ENCODE measurements around the gene SLC25A33.

Gene SLC25A33

DNA sequence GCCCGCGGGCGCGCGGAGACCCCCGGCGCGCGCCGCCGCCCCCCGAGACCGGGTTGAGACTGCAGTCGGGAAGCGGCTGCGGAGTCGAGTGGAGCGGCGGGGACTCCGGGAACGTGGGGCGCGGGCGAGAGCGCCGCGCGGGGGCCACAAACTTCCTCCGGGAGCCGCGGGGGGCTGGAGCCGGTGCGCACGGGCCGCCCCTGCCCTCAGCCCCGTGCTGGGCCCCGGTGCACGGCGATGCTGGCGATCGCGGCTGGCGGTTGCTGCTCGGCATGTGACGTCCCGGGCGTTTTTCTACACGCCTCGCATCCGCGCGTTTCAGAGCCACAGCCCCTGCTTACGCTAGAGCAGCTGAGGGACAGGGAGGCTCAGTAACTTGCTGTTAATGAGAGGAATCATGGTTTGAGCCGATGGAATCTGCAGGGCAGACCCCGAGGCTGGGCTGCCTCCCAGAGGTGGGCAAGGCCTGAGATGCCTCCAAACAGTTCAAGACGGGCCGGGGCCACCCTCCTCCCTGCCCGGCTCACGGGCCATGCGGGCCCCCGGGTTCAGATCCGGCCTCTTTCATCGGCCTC, 50.0 kb downstream of the SLC25A33 start:
- DNase-seq: peak; percentile 19

- DNase-seq: peak; percentile 17
Measured at GRCh38 chr1:9589719-9590157, 50.5 kb downstream of the SLC25A33 start.

- no peak for DNase-seq
Measured at GRCh38 chr1:9590201-9590600, 50.9 kb downstream of the SLC25A33 start.

DNA sequence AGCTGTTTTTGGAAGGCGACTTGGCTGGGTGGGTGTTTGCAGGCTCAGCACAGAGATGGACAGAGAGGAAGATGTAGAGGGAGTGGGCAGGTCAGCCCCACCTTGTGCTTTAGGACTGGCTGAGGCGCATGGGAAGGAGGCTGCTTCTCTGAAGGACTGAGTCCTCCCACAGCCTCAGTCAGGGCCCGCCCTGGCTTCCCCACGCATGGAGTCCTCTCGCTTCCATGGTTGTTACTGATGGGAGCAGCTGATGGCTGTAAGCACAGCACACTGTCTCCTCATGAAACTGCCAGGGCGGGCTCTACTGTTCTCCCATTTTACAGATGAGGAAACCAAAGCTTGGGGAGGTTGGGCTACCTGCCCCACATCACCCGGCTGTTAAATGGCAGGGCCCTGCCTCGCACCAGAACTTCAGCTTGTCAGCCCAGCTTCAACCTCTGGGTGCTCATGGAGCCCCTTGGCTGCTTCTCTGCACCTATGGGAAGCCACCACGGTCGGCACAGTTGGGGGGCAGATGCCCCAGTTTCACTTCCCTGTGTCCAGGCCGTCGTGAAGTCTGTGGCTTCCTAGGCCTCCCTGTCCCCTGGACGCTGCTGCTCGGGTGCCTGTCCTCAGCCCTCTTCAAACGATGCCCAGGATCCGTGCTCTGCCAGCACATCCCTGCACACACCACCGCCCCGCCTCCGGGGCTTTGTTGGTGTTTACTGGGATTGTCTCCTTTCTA, 51.8 kb downstream of the SLC25A33 start:
- DNase-seq: no peak

- DNase-seq: no peak
Measured at GRCh38 chr1:9591669-9592509, 52.6 kb downstream of the SLC25A33 start.

DNA sequence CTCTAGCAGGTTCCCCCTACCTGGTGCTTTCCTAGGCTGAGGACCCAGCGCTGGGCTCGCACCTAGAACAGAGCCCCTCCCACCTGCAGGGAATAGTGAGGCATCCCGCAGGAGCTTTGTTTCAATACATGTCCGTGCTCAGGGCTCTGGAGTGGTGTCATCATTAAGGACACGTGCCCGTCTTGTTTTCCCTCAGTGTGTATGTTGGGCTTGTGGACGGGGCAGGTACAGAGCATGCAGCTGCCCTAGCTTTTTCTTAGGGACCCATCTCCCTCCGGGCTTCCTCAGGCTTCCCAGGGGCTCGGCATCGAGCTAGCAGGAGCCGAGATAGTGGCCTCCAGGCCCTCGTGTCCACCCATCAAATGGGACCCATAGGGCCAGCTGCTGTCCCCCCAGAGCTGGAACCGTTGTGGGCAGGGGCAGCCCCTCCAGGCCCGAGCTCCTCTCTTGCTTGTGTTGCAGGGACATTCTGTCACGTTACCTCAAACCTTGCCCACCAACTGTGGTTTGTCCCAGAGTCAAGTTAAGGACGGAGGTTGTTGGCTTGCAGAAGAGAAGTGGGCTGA, 53.3 kb downstream of the SLC25A33 start:
- no peak for DNase-seq

DNA sequence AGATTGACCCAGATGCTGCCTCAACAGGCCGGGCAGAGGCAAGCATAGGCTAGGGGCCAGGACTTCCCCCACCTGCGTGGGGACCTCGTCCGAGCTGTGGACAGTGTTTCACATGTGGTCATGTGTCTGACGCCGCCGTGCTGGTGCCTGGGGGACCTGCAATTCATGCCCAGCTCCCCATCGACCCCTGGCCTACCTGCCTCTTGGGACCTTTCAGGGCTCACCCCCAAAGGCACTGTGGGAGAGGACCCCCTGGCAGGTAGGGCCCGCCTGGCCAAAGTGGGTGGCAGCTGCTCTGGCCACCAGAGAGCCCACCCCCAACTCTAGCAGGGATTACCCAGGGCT, 53.9 kb downstream of the SLC25A33 start:
- DNase-seq: no peak

DNA sequence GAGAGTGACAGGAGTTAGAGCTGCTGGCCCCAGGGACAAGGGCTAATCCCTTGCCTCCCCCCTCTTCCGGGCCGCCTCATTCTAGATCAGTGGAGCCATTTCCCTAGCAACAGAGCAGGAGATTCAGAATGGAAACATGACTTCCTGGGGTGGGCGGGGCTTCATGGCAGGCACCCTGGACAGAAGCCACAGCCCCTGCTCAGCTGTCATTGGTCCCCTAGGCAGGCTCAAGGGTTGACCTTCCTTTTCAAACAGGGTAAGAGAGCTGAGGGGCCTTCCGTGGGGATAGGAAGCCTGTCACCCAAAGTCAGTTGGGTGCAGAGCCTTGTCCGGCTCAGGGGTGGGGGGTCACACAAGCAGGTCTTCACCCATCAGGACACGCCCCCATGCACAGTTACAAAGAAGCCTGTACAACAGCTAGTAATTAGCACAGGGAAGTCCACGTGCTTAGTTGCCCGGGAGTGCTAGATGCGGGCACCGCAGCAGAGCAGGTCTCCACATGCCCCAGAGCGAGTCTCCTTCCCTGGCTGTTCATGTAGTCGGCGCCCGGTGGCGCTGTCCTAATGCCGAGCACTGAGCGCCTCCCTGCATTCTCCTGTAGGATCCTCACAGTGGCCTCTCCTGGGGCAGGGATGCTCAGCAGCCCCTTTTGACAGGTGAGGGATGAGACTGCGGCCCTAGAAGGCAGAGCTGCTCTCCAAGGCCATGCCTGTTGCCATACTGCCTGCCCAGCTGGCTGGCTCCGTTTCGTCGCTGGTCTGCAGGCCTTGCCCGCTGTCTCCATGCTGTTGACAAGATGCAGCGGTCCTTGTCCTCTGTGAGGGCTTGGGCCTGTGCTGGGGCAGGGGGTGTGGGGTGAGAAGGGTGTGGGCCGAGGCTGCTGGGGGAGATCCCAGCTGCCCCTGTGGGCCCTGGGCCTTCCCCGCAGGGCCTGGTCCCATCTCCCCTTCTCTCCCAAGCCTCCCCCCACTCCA, 54.5 kb downstream of the SLC25A33 start:
- peak; percentile 78 for DNase-seq

DNA sequence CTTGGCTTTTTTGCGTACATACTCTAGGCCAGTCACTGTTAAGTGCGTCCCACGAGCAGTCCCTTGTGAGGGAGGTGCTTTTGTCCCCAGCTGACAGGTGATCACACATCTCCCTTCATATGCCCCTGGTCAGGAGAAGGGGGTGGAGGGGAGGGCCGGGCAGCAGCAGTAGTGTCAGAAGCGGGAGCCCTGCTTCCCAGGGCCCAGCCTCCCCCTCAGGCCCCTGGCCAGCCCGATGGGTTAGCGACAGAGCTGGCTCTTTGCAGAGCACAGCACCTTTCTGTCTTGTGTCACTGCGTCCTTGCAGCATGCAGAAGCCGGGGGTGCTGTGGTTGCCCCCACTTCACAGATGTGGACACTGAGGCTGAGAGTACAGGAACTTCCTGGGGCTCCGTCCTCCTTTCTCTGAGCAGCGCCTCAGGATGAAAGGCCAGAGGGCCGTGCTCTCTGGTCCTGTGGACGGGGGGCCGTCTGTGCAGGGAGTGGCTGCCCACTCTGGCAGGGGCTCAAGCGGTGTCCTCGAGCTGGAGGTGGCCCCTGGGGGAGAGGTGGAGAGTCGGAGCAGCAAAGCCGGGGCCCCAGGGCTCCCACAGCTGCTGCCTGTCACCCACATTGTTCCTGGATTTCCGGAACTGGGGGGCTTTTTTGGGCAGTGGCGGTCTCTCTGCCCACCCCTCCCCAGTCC, 55.3 kb downstream of the SLC25A33 start:
- DNase-seq: no peak

- no peak for DNase-seq
Measured at GRCh38 chr1:9595156-9595967, 56.1 kb downstream of the SLC25A33 start.

DNA sequence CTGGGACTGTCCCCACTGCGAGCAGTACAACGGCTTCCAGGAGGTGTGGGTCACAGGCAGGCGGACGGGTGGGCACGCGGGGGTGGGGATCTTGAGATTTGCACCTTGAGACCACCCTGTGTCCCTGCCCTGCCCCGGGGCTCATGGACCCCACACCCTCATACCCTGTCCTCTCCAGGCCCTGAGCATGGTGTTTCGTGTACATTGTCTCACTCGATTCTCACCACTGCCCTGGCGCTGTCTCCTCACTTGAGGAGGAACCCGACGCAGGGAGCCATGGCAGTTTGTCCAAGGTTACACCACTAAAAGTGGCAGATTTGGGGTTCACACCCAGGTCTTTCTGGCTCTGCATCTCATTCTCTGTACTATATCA, 56.7 kb downstream of the SLC25A33 start:
- no peak for DNase-seq

GRCh38 chr1:9596415-9597123, 57.3 kb downstream of the SLC25A33 start:
- DNase-seq: no peak

DNA sequence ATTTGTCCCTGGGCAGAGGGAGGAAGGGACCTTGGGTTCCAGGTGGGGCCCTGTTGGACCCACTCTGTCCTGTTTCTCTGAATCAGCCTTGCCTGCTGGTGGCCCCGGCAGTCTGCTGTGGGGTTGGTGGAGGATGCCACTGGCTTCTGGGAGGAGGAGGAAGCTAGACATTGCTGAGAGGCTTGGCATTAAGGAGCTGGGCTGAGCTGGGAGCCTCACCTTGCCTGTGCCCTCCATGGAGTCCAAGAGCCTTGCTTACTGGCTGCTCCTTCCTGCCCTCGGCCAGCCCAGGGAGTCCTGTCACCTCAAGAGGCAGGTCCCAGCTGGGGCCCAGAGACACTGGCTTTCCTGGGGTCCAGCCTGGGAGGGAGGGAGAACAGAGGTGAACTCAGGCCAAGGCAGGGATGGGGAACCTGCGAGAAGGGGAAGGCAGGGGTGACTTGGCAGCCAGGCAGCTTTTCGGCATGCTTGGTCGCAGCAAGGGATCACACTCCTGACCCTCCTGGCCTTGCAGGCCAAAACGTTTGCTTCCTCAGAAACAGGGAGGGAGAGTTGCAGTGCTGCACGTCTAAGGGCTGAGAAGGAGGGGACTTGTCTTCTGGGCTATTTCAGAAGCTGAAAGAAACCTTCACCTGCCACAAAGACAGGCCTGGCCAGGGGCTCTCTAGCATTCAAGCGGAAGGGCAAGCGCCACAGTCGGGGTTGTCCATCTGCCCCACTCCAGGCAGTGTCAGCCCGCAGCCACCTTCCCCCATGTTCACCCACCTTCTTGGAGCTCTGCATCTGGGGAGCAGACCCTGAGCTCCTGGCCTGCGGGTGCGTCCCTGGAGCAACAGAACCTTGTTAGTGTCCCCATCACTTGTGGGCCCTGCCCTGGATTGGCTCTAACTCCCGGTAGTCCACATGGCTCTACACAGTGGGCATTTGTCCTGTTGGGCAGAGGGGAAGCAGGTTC, 58.4 kb downstream of the SLC25A33 start:
- no peak for DNase-seq

DNA sequence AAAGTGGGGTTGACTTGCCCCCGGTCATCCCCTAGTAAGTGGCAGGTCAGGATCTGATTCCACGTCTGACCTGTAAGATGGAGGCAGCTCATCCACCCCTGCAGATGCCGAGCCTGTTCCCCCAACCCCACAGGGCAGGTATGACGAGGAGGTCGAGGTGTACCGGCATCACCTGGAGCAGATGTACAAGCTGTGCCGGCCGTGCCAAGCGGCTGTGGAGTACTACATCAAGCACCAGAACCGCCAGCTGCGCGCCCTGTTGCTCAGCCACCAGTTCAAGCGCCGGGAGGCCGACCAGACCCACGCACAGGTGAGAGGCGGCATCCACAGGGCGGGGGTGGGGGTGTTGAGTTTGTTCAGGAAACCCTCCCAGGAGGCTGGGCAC, 59.0 kb downstream of the SLC25A33 start:
- DNase-seq: no peak

DNA sequence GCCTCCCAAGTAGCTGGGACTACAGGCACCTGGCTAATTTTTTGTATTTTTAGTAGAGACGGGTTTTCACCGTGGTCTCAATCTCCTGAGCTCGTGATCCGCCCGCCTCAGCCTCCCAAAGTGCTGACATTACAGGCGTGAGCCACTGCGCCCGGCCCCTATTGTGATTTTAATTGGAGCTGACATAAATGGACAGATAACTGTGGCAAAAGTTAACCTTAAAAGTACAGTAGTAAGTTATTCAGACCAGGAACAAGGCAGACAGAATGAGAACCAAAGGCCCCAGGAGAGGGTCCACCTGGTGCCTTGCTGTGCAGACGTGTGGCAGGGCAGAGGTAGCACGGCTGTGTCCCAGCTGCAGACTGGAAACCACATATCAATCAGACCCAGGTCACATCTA, 60.5 kb downstream of the SLC25A33 start:
- DNase-seq: no peak

- DNase-seq: no peak
Measured at GRCh38 chr1:9600861-9601834, 61.9 kb downstream of the SLC25A33 start.

GRCh38 chr1:9601942-9602793, 62.9 kb downstream of the SLC25A33 start:
- no peak for DNase-seq

Measured in fibroblast of skin of right biceps (primary cell).